ENCODE data around the gene PDIA5. TPM values are rescaled to one million over a fixed set of nuclear protein-coding genes. Genes with fewer than 3 reads are reported as not detected.

Gene PDIA5
- polyA plus RNA-seq, 1 donor (not counting 4 experiments of a cell fraction or from before 2014, with no cell fraction given): 29.8 TPM

GRCh38 chr3:123105201-123106189, 38.7 kb downstream of the PDIA5 start:
- H3K9me3 ChIP-seq (ENCODE audit: control insufficient read depth, low read depth, low read length): no peaks in the 10 kb centered on the region
- no peak overlapping the region for H2AFZ ChIP-seq (ENCODE audit: control insufficient read depth, low read length)
- no peak overlapping the region for H3K4me2 ChIP-seq (ENCODE audit: control insufficient read depth, extremely low read depth, insufficient read depth, low read depth, low read length)
- H3K36me3 ChIP-seq (ENCODE audit: control insufficient read depth in 2 of 2, extremely low read depth in 1 of 2, insufficient read depth in 2 of 2, low read length in 2 of 2): peaks cover 32 to 47% of the 10 kb centered on the region in 2 experiments
- no peaks in the 10 kb centered on the region for H3K27me3 ChIP-seq (ENCODE audit: control insufficient read depth, extremely low read depth, insufficient read depth, low read length)
- dilution Hi-C loops (cut with MboI; ENCODE audit: extremely low pct_ligation_motif_present, low sequenced_read_pairs): no loop called here
- no peak overlapping the region for H3K27ac ChIP-seq (ENCODE audit: control insufficient read depth, insufficient read depth, low read length)
- no peak for FAIRE-seq
- H3K9me1 ChIP-seq (ENCODE audit: control insufficient read depth, extremely low read depth, insufficient read depth, low read length): no peaks in the 10 kb centered on the region
- peaks cover 2% of the 10 kb centered on the region for H4K20me1 ChIP-seq (ENCODE audit: control insufficient read depth, extremely low read depth, insufficient read depth, low read length)
- no peak overlapping the region for H3K4me3 ChIP-seq (ENCODE audit: control insufficient read depth in 2 of 3, extremely low read depth in 1 of 3, insufficient read depth in 2 of 3, low read depth in 1 of 3, low read length in 3 of 3)
- H3K9ac ChIP-seq (ENCODE audit: control insufficient read depth, extremely low read depth, insufficient read depth, low read length): no peak overlapping the region
- H3K4me1 ChIP-seq (ENCODE audit: control insufficient read depth, extremely low read depth, insufficient read depth, low read length): no peaks in the 10 kb centered on the region
- no peak for DNase-seq (ENCODE audit: low read depth, low spot score)
- no peaks in the 10 kb centered on the region for H3K79me2 ChIP-seq (ENCODE audit: control insufficient read depth, insufficient read depth, low read length)
- no peak for TF ChIP-seq CTCF (optimal IDR thresholded peaks at IDR 0.05 in 1 of 3, IDR thresholded peaks at IDR 0.05 in 1 of 3, conservative IDR thresholded peaks at IDR 0.05 in 1 of 3; ENCODE audit: extremely low read depth in 1 of 3, insufficient read depth in 2 of 3, low read length in 3 of 3)
- no peak for TF ChIP-seq EZH2 (IDR thresholded peaks at IDR 0.05; ENCODE audit: low read length)

GRCh38 chr3:123110282-123110975, 43.6 kb downstream of the PDIA5 start:
- dilution Hi-C loops (cut with MboI; ENCODE audit: extremely low pct_ligation_motif_present, low sequenced_read_pairs): no loop called here
- H3K9ac ChIP-seq (ENCODE audit: control insufficient read depth, extremely low read depth, insufficient read depth, low read length): no peak overlapping the region
- no peak for TF ChIP-seq EZH2 (IDR thresholded peaks at IDR 0.05; ENCODE audit: low read length)
- no peak for TF ChIP-seq CTCF (optimal IDR thresholded peaks at IDR 0.05 in 1 of 3, IDR thresholded peaks at IDR 0.05 in 1 of 3, conservative IDR thresholded peaks at IDR 0.05 in 1 of 3; ENCODE audit: extremely low read depth in 1 of 3, insufficient read depth in 2 of 3, low read length in 3 of 3)
- H3K4me1 ChIP-seq (ENCODE audit: control insufficient read depth, extremely low read depth, insufficient read depth, low read length): no peaks in the 10 kb centered on the region
- H3K27ac ChIP-seq (ENCODE audit: control insufficient read depth, insufficient read depth, low read length): no peak overlapping the region
- H3K9me1 ChIP-seq (ENCODE audit: control insufficient read depth, extremely low read depth, insufficient read depth, low read length): no peaks in the 10 kb centered on the region
- peaks cover 2% of the 10 kb centered on the region for H4K20me1 ChIP-seq (ENCODE audit: control insufficient read depth, extremely low read depth, insufficient read depth, low read length)
- H3K4me3 ChIP-seq (ENCODE audit: control insufficient read depth in 2 of 3, extremely low read depth in 1 of 3, insufficient read depth in 2 of 3, low read depth in 1 of 3, low read length in 3 of 3): no peak overlapping the region
- no peaks in the 10 kb centered on the region for H3K27me3 ChIP-seq (ENCODE audit: control insufficient read depth, extremely low read depth, insufficient read depth, low read length)
- no peak overlapping the region for H2AFZ ChIP-seq (ENCODE audit: control insufficient read depth, low read length)
- FAIRE-seq (no peak), DNase-seq (ENCODE audit: low read depth, low spot score) (no peak)
- no peaks in the 10 kb centered on the region for H3K79me2 ChIP-seq (ENCODE audit: control insufficient read depth, insufficient read depth, low read length)
- H3K4me2 ChIP-seq (ENCODE audit: control insufficient read depth, extremely low read depth, insufficient read depth, low read depth, low read length): no peak overlapping the region
- H3K9me3 ChIP-seq (ENCODE audit: control insufficient read depth, low read depth, low read length): no peaks in the 10 kb centered on the region
- H3K36me3 ChIP-seq (ENCODE audit: control insufficient read depth in 2 of 2, extremely low read depth in 1 of 2, insufficient read depth in 2 of 2, low read length in 2 of 2): peaks cover 42 to 50% of the 10 kb centered on the region in 2 experiments

Measured in keratinocyte (primary cell).